GM21423 (cell line): ENCODE results near the gene SDK2.

Experiments used
- ATAC-seq: cut with Tn5 transposase; IDR thresholded peaks from one replicate; pipeline ENCODE4 v1.9.1; 2021; ENCODE audit warnings: mild to moderate bottlenecking, moderate library complexity; ENCODE audit not compliant: unreplicated experiment

Gene SDK2

GRCh38 chr17:73644145-73645049 is at the start of gene SDK2:
Gene SDK2, minus strand, starts transcription at chr17:73644445. Its CDS starts 357 bp downstream, at chr17:73644088.
- ATAC-seq, result no peak

GRCh38 chr17:73693071-73693470 is 48.8 kb upstream of the SDK2 start:
- ATAC-seq, result no peak

- ATAC-seq, result no peak
Measured at GRCh38 chr17:73691321-73691766, 47.1 kb upstream of the SDK2 start.

- no peak for ATAC-seq
Measured at GRCh38 chr17:73690676-73691075, 46.4 kb upstream of the SDK2 start.

- no peak for ATAC-seq
Measured at GRCh38 chr17:73689596-73690275, 45.5 kb upstream of the SDK2 start.

GRCh38 chr17:73686961-73687360 is 42.7 kb upstream of the SDK2 start:
- no peak for ATAC-seq

GRCh38 chr17:73686126-73686525 is 41.9 kb upstream of the SDK2 start:
- no peak for ATAC-seq

- no peak for ATAC-seq
Measured at GRCh38 chr17:73684183-73684582, 39.9 kb upstream of the SDK2 start.

GRCh38 chr17:73683771-73684170 is 39.5 kb upstream of the SDK2 start:
- no peak for ATAC-seq

GRCh38 chr17:73681946-73682345 is 37.7 kb upstream of the SDK2 start:
- no peak for ATAC-seq

- no peak for ATAC-seq
Measured at GRCh38 chr17:73679476-73679875, 35.2 kb upstream of the SDK2 start.

- ATAC-seq, result no peak
Measured at GRCh38 chr17:73678999-73679398, 34.8 kb upstream of the SDK2 start.

- no peak for ATAC-seq
Measured at GRCh38 chr17:73669771-73670170, 25.5 kb upstream of the SDK2 start.

- ATAC-seq, result no peak
Measured at GRCh38 chr17:73667181-73667959, 23.1 kb upstream of the SDK2 start.

- ATAC-seq, result no peak
Measured at GRCh38 chr17:73663614-73664013, 19.4 kb upstream of the SDK2 start.

- no peak for ATAC-seq
Measured at GRCh38 chr17:73660366-73660765, 16.1 kb upstream of the SDK2 start.

GRCh38 chr17:73658821-73659515 is 14.7 kb upstream of the SDK2 start:
- ATAC-seq, result no peak

- no peak for ATAC-seq
Measured at GRCh38 chr17:73657473-73658116, 13.3 kb upstream of the SDK2 start.

- ATAC-seq, result no peak
Measured at GRCh38 chr17:73654241-73654640, 10.0 kb upstream of the SDK2 start.

- no peak for ATAC-seq
Measured at GRCh38 chr17:73653810-73654209, 9.6 kb upstream of the SDK2 start.
